Ovary (tissue), 9 donors: ENCODE results near the gene PRODH2. TPM values are rescaled to one million over a fixed set of nuclear protein-coding genes. Genes with fewer than 3 reads are reported as not detected.

Experiments
- DNase-seq, 5 donors: peaks; one replicate each; pipeline ENCODE4 v3.0.0-alpha.2; 2019 to 2020
- H3K27ac ChIP-seq, 2 donors: fragments of 200-600 bp; one replicate each; pipeline versions ENCODE4 v1.5.1 to v1.8.0; 2019 to 2022
- H3K27me3 ChIP-seq: fragments of 200-600 bp; one replicate; pipeline ENCODE4 v1.8.0; 2022
- H3K36me3 ChIP-seq: fragments of 200-600 bp; sonication (generic); one replicate; pipeline ENCODE4 v1.5.1; 2019
- H3K4me1 ChIP-seq: one replicate; pipeline ENCODE4 v1.8.1; 2013; ENCODE audit warnings: mild to moderate bottlenecking, moderate library complexity; ENCODE audit not compliant: insufficient read depth
- H3K4me3 ChIP-seq: fragments of 200-600 bp; sonication (generic); one replicate; pipeline ENCODE4 v1.5.1; 2017
- H3K9me3 ChIP-seq, 2 donors: fragments of 200-600 bp in 1 of 2; sonication (generic) in 1 of 2; one replicate each; pipeline versions ENCODE4 v1.5.1 to v1.8.1; 2013 to 2019; ENCODE audit warnings: mild to moderate bottlenecking in 1 of 2, moderate library complexity in 1 of 2
- CTCF ChIP-seq, 3 donors: fragments of 450-650 bp in 2 of 3; fragments of 200-600 bp in 1 of 3; IDR thresholded peaks; one replicate each; pipeline versions ENCODE4 v1.5.1 to v1.8.0; 2016 to 2022; ENCODE audit warnings: antibody characterized with exemption in 3 of 3, mild to moderate bottlenecking in 1 of 3
- EP300 ChIP-seq: sonication (generic); formaldehyde crosslinking; IDR thresholded peaks from one replicate; pipeline ENCODE4 v1.6.1; 2017; ENCODE audit warnings: antibody characterized with exemption
- POLR2A ChIP-seq: fragments of 450-650 bp; IDR thresholded peaks from one replicate; pipeline ENCODE4 v1.6.1; 2017; ENCODE audit warnings: antibody characterized with exemption, mild to moderate bottlenecking, moderate library complexity
- WGBS, 3 donors: extraction: QIAGEN DNeasy Blood & Tissue Kit in 1 of 3; methylation state at CpG; one replicate each; pipeline versions ENCODE4 v1.1.5 to v1.1.7; 2013 to 2017; 5-methylcytosine and 5-hydroxymethylcytosine counted together
- intact Hi-C, 4 donors: fragments of 100-400 bp; cut with DNase I; formaldehyde crosslinking; loops; one replicate each; pipeline versions ENCODE4 v1.11.0 to v1.15.1; 2022 to 2023
- polyA plus RNA-seq, 2 donors: library from polyadenylated mRNA; stranded (reverse); fragments of 200-250 nt in 1 of 2; fragments of 350-450 nt in 1 of 2; fragmentation: Illumina TruSeq in 1 of 2; extraction: RNeasy Lipid Tissue Mini Kit (QIAGEN cat#74804) in 1 of 2; gene quantifications; one replicate each; pipeline ENCODE4 v1.2.3, GENCODE V29; 2013 to 2014
- total RNA-seq, 7 donors: library from RNA; depleted of rRNA in 2 of 7; stranded (reverse); fragments of >200 nt in 2 of 7; fragmentation: NEBNext Ultra II Directional in 3 of 7; extraction: Animal tissue kit (Norgen Biotek cat#: 25700) in 3 of 7; gene quantifications; one replicate each; pipeline versions ENCODE4 v1.1.0 to v1.2.4, GENCODE V29; 2016 to 2023
- donor health status: DM: no; HTN: no; CAD: no; lungs with moderate emphysema.
- donor health status: DM: no; HTN: no; CAD: no.
- donor health status: Bipolar disorder and iron deficiency.
- donor health status: DM: yes; HTN: yes; CAD: no.
- donor health status: DM: no; HTN: no; CAD: no.
- donor health status: DM: yes; HTN: yes; CAD: no.

Gene PRODH2
- total and polyA plus RNA-seq, 9 donors = 0.41 TPM; not detected in 8

- 77 to 83% (median 83%) methylated on average over 18 of the region's 18 CpGs for WGBS, 3 donors
- Histone ChIP-seq H3K27ac (no peak overlapping the region), H3K27me3 (no peaks in the 10 kb centered on the region), H3K36me3 (no peaks in the 10 kb centered on the region), H3K9me3 (peaks cover 0 to 4% of the 10 kb centered on the region in 2 donors), H3K4me1 (no peaks in the 10 kb centered on the region), H3K4me3 (no peak overlapping the region)
- intact Hi-C loops = no loop called here
- TF ChIP-seq EP300 = no peak
- no peak for TF ChIP-seq POLR2A
- no peak for TF ChIP-seq CTCF (IDR thresholded peaks at IDR 0.05)
- DNase-seq = no peak
These were observed 6.0 kb downstream of the PRODH2 start for GRCh38 chr19:35806597-35806996.

GRCh38 chr19:35805526-35806102 lies 7.0 kb downstream of the PRODH2 start:
- no peaks in the 10 kb centered on the region for H3K27me3 ChIP-seq
- 58 to 65% (median 64%) methylated on average over 5 of the region's 5 CpGs for WGBS, 3 donors
- TF ChIP-seq CTCF (IDR thresholded peaks at IDR 0.05) (no peak), POLR2A (no peak), EP300 (no peak)
- intact Hi-C loops = no loop called here
- H3K36me3 ChIP-seq = no peaks in the 10 kb centered on the region
- H3K27ac ChIP-seq = no peak overlapping the region
- H3K4me3 ChIP-seq = no peak overlapping the region
- no peaks in the 10 kb centered on the region for H3K4me1 ChIP-seq
- DNase-seq = no peak
- H3K9me3 ChIP-seq = peaks cover 0 to 4% of the 10 kb centered on the region in 2 donors

GRCh38 chr19:35801828-35802227 lies 10.8 kb downstream of the PRODH2 start:
- no peaks in the 10 kb centered on the region for H3K4me1 ChIP-seq
- WGBS, 3 donors = 49 to 62% (median 52%) methylated on average over 3 of the region's 3 CpGs
- H3K27me3 ChIP-seq = no peaks in the 10 kb centered on the region
- no peak overlapping the region for H3K4me3 ChIP-seq
- H3K27ac ChIP-seq = no peak overlapping the region
- no peak for DNase-seq
- peaks cover 0 to 4% of the 10 kb centered on the region in 2 donors for H3K9me3 ChIP-seq
- TF ChIP-seq CTCF (IDR thresholded peaks at IDR 0.05) (no peak), POLR2A (no peak), EP300 (no peak)
- intact Hi-C loops = no loop called here
- no peaks in the 10 kb centered on the region for H3K36me3 ChIP-seq

GRCh38 chr19:35797663-35798062 lies 15.0 kb downstream of the PRODH2 start:
- H3K27me3 ChIP-seq = no peaks in the 10 kb centered on the region
- WGBS, 3 donors = 4 to 9% (median 6%) methylated on average over 15 of the region's 15 CpGs
- peaks cover 0 to 4% of the 10 kb centered on the region in 2 donors for H3K9me3 ChIP-seq
- no peak overlapping the region for H3K27ac ChIP-seq
- DNase-seq = no peak
- intact Hi-C loops = no loop called here
- no peaks in the 10 kb centered on the region for H3K36me3 ChIP-seq
- no peaks in the 10 kb centered on the region for H3K4me1 ChIP-seq
- TF ChIP-seq EP300 (no peak), POLR2A (no peak), CTCF (IDR thresholded peaks at IDR 0.05) (no peak)
- no peak overlapping the region for H3K4me3 ChIP-seq
